Muscle of leg (tissue), 11 donors: Measurements from ENCODE around the gene APOL5. TPM values are rescaled to one million over a fixed set of nuclear protein-coding genes. Genes with fewer than 3 reads are reported as not detected.

Source experiments
- DNase-seq: peaks from one replicate; pipeline ENCODE4 v3.0.0; 2013
- H3K27ac ChIP-seq: one replicate; pipeline ENCODE4 v1.5.1; 2013; ENCODE audit warnings: mild to moderate bottlenecking, low read length, control low read depth
- H3K27me3 ChIP-seq: one replicate; pipeline ENCODE4 v1.6.1; 2013; ENCODE audit warnings: low read length; ENCODE audit not compliant: control insufficient read depth, insufficient read depth
- H3K36me3 ChIP-seq: one replicate; pipeline ENCODE4 v1.6.1; 2013; ENCODE audit warnings: low read length; ENCODE audit not compliant: control insufficient read depth, insufficient read depth
- H3K4me1 ChIP-seq: one replicate; pipeline ENCODE4 v1.6.1; 2013; ENCODE audit warnings: low read length; ENCODE audit not compliant: control insufficient read depth, insufficient read depth
- H3K4me3 ChIP-seq: one replicate; pipeline ENCODE4 v1.5.1; 2013; ENCODE audit warnings: low read length, control low read depth
- H3K9me3 ChIP-seq: replicated peaks from 2 replicates; pipeline ENCODE4 v1.6.1; 2013; ENCODE audit warnings: low read depth, low read length; ENCODE audit not compliant: control insufficient read depth
- WGBS: methylation state at CpG from one replicate; pipeline ENCODE4 v1.1.5; 2013; ENCODE audit warnings: missing lambda C conversion rate; ENCODE audit not compliant: insufficient coverage; 5-methylcytosine and 5-hydroxymethylcytosine counted together
- polyA plus RNA-seq, 8 donors: library from polyadenylated mRNA; unstranded; fragments of 120-200 nt; gene quantifications; one replicate each; pipeline versions ENCODE4 v1.2.1 to v1.2.3, GENCODE V29; 2013; ENCODE audit warnings: inconsistent platforms in 1 of 8, low replicate concordance in 1 of 8; ENCODE audit not compliant: insufficient read length in 8 of 8, insufficient read depth in 1 of 8
- total RNA-seq: library from RNA; stranded (reverse); fragments of 120-200 nt; gene quantifications from one replicate; pipeline ENCODE4 v1.2.4, GENCODE V29; 2013

Gene APOL5
- total and polyA plus RNA-seq, 9 donors = 1.1 to 2.1 (median 1.7) TPM

DNA sequence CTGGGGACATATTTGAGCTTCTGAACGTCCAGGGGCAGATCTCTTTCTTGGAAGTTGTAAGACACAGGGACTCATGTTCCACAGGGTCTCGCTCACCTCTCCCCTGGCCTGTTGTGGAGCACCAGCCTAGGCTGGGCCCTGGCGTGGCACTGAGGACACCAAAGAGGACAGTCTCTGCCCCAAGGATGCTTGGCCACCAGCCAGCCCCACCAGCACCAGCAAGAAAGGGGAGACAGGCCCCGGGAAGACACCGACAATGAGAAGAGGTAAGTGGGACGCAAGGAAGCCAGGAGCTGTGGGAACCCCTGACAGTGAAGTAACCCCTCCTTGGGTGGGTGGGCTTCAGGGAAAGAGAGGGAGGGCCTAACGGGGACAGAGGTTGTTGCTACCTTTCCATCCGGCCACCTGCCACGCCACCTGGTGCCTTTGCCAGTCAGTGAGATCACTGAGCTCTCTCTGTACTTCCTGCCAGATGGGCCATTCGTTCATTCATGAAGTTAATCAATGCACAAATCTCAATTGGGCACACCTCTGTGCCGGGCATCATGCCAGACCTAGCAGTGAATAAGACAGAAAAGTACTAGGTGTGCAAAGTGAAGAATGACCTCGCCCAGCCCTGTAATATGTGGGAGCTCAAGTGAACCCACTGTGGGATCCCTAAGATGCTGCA lies 11.1 kb downstream of the APOL5 start:
- 80% methylated on average over 9 of the region's 12 CpGs for WGBS
- no peaks in the 10 kb centered on the region for H3K27me3 ChIP-seq
- no peak overlapping the region for H3K4me3 ChIP-seq
- H3K36me3 ChIP-seq = no peaks in the 10 kb centered on the region
- H3K27ac ChIP-seq = no peak overlapping the region
- H3K9me3 ChIP-seq = no peaks in the 10 kb centered on the region
- peaks cover 25% of the 10 kb centered on the region for H3K4me1 ChIP-seq
- no peak for DNase-seq

DNA sequence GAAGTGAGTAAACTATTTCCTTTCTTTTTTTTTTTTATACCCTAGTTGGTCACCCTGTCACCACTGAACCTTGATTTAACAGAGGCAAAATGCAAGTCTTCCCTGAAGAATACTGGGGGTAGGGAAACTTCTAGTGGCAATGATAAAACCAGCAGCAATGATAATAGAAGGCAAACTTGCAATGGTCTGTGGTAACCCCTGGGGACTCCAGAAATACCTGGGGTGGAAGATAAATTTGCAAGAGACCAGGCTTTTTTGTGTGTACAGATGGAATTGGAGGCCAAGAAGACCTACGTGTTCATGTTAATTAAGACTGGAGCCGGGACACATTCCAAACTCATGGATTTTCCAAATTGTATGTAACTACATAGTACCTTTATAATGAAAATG lies 11.6 kb downstream of the APOL5 start:
- H3K4me1 ChIP-seq = peaks cover 30% of the 10 kb centered on the region
- H3K9me3 ChIP-seq = no peaks in the 10 kb centered on the region
- H3K27me3 ChIP-seq = no peaks in the 10 kb centered on the region
- no peak overlapping the region for H3K27ac ChIP-seq
- no peak for DNase-seq
- WGBS = no CpG with 5 or more reads among the region's 2 CpGs
- H3K4me3 ChIP-seq = no peak overlapping the region
- H3K36me3 ChIP-seq = no peaks in the 10 kb centered on the region

DNA sequence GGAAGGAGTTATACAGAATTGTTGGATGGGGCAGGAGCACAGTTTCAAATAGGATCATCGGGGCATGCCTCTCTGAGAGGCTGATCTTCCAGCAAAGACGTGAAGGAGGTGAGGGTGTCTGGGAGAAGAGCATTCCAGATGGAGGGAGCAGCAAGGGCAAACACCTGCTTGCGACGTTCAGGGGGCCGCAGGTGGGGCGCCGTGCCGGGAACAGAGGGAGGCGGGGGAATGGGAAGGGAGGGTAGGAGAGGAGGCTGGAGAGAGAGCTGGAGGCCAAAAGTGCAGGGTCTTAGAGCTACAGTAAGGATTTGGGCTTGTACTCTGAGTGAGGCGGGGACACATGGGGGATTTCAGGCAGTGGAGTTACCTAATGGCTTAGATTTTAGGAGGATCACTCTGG lies 13.6 kb downstream of the APOL5 start:
- WGBS = 72% methylated on average over 10 of the region's 10 CpGs
- H3K27ac ChIP-seq = no peak overlapping the region
- no peak for DNase-seq
- peaks cover 33% of the 10 kb centered on the region for H3K4me1 ChIP-seq
- no peak overlapping the region for H3K4me3 ChIP-seq
- H3K27me3 ChIP-seq = no peaks in the 10 kb centered on the region
- H3K36me3 ChIP-seq = peaks cover 6% of the 10 kb centered on the region
- H3K9me3 ChIP-seq = no peaks in the 10 kb centered on the region

DNA sequence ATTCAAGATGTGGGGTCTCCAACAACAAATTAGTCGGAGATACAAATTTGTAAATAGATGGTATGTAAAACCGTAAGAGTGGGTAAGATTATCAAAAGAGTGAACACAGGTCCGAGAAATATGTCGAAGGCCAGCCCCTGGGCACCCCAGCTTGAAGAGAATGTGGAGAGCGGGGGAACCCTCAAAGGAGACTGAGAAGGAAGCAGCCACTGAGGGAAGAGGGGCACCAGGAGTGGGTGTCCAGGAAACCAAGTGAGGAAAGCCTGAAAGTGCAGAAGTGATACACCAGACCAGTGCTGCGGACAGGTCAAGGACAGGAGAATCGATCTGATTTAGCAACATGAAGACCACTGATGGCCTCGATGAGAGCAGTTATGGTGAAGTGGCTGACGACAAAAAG lies 14.4 kb downstream of the APOL5 start:
- H3K4me1 ChIP-seq = peaks cover 27% of the 10 kb centered on the region
- H3K27me3 ChIP-seq = no peaks in the 10 kb centered on the region
- H3K9me3 ChIP-seq = no peaks in the 10 kb centered on the region
- 98% methylated on average over 9 of the region's 9 CpGs for WGBS
- peaks cover 12% of the 10 kb centered on the region for H3K36me3 ChIP-seq
- H3K4me3 ChIP-seq = no peak overlapping the region
- H3K27ac ChIP-seq = no peak overlapping the region
- DNase-seq = no peak

DNA sequence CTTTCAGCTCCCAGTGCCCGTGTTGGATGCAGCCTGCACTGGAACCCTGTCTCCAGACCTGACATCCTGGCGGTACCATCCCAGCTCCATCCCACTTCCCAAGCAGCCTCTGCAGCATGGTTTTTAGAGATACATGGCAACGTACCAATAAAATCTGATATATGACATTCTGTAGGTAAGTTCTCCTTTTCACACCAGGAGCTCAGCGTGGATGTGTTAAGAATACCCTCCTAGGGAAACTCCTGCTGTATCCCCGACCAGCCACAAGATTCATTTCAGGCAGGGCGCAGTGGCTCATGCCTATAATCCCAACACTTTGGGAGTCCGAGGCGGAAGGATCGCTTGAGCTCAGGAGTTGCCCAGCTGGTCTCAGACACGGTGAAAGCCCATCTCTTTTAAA lies 15.4 kb downstream of the APOL5 start:
- 83% methylated on average over 5 of the region's 10 CpGs for whole genome bisulfite sequencing
- Histone ChIP-seq H3K9me3 (no peaks in the 10 kb centered on the region), H3K36me3 (peaks cover 19% of the 10 kb centered on the region), H3K27ac (no peak overlapping the region), H3K27me3 (no peaks in the 10 kb centered on the region), H3K4me3 (no peak overlapping the region), H3K4me1 (peaks cover 23% of the 10 kb centered on the region)
- DNase-seq = peak; percentile 10

DNA sequence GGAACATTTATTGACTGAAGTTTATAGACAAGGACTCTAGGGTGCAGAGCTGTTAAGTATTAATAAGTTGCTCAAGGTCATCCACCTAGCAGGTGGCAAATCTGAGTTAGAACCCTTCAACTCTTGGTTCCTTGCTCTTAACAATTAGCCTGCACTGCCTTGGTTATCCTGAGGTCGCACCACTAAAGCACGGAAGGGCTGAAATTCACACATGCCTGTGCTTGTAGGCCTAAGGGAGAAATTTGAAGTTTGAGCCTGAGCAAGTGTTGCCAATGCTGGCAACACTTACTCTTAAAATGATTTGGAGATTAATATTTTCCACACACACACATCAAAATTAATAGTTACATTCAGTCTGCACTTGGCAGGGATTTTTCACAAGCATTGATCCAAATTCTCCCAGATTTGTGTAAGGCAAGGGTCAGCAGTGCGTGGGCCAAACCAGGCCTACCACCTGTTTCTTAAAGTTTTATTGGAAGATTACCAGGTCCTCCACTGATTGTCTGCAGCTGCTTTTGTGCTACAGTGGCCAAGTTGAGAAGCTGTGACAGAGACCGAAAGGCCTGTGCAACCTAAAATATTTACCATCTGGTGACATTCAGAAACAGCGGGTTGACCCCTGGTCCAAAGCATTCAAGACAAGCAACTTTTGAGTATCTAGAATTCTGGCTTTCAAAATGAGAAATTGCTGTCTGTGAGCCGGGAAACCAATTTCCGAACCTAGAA lies 16.3 kb downstream of the APOL5 start:
- H3K4me1 ChIP-seq = peaks cover 24% of the 10 kb centered on the region
- peak; percentile 98 for DNase-seq
- WGBS = 27% methylated on average over 2 of the region's 7 CpGs
- H3K9me3 ChIP-seq = no peaks in the 10 kb centered on the region
- H3K4me3 ChIP-seq = no peak overlapping the region
- H3K36me3 ChIP-seq = peaks cover 27% of the 10 kb centered on the region
- peak overlapping the region; percentile 67 for H3K27ac ChIP-seq
- no peaks in the 10 kb centered on the region for H3K27me3 ChIP-seq

DNA sequence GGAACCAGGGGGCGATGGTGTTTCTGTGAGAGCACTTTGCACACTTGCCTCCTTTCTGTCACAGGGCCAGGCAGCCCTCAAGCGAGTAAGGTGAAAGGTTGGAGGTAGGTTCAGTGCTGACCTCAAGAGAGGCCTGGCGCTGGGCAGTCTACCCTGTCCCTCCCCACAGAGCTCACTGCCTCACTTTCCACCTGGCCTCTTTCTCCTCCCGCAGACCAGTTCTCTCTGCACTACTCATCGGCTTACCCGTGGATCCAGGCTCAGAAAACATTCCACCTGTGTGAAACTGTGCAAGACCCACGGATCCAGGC lies 16.8 kb downstream of the APOL5 start:
- peak overlapping the region; percentile 67 for H3K27ac ChIP-seq
- H3K4me3 ChIP-seq = no peak overlapping the region
- WGBS = no CpG with 5 or more reads among the region's 7 CpGs

DNA sequence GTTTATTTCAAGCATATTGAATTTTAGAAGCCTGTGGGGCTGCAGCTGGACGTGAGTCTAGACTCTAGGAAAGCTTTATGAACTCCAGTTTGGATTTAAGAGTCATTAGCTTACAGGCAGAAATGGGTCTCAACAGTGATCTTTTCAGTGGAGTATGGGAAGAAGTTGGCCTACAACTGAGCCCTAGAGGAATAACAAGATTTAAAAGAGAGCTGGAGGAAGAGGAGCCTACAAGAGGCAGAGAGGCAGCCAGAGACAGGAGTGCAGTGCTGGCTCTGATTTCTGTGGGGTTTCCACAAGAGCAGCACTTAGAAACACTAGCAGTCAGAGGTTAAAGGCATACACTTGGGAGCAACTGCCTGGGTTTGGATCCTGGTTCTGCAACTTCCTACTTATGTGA lies 17.9 kb downstream of the APOL5 start:
- peaks cover 38% of the 10 kb centered on the region for H3K36me3 ChIP-seq
- H3K27me3 ChIP-seq = no peaks in the 10 kb centered on the region
- DNase-seq = peak; percentile 91
- H3K9me3 ChIP-seq = no peaks in the 10 kb centered on the region
- peaks cover 36% of the 10 kb centered on the region for H3K4me1 ChIP-seq
- 20% methylated on average over 1 of the region's 1 CpG for WGBS
- H3K27ac ChIP-seq = no peak overlapping the region
- no peak overlapping the region for H3K4me3 ChIP-seq

More for the DNA sequence above, 16.8 kb downstream of the APOL5 start:
- no peaks in the 10 kb centered on the region for H3K27me3 ChIP-seq
- no peak for DNase-seq
- peaks cover 31% of the 10 kb centered on the region for H3K36me3 ChIP-seq
- peaks cover 28% of the 10 kb centered on the region for H3K4me1 ChIP-seq
- H3K9me3 ChIP-seq = no peaks in the 10 kb centered on the region

DNA sequence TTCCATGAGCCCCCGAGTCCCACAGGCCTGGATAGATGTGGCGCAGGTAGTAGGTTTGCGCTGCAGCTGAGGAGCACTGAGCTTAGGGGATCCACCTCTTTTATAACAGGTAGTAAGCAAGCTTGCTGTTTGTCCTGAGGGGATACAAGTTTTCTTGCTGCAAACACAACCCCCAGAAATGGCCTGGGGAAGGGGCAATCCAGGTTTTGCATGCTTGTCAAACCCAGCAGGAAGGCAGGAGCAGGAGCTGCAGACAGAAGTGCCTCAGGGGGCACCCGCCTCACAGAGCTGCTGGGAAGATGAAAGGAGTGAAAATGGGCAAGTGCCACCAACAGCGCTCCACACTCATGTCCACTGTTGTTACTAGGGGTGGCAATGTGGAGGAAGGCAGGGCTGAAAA lies 18.5 kb downstream of the APOL5 start:
- DNase-seq = no peak
- Histone ChIP-seq H3K27me3 (no peaks in the 10 kb centered on the region), H3K4me3 (no peak overlapping the region), H3K9me3 (no peaks in the 10 kb centered on the region), H3K4me1 (peaks cover 37% of the 10 kb centered on the region), H3K36me3 (peaks cover 43% of the 10 kb centered on the region), H3K27ac (no peak overlapping the region)
- 88% methylated on average over 2 of the region's 5 CpGs for WGBS

DNA sequence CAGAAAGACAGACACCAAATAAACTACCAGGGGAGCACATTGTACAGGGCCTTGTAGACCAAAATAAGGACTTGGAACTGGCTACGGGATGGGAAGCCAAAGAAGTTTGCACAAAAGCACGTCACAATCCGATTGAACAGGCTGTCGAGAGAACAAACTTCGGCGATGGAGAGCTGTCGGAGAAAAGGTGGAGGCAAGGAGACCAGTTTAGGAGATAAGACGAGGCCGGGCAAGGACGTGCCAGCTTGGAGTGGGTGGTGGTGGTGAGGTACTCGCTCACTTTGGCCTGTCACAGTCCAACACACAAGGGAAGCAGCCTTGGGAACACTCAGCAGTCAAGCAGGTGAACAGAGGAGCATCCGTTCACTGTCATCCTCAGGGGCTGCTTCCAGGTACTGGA lies 19.0 kb downstream of the APOL5 start:
- Histone ChIP-seq H3K4me1 (peaks cover 37% of the 10 kb centered on the region), H3K4me3 (no peak overlapping the region), H3K27ac (no peak overlapping the region), H3K9me3 (no peaks in the 10 kb centered on the region), H3K27me3 (no peaks in the 10 kb centered on the region), H3K36me3 (peaks cover 48% of the 10 kb centered on the region)
- DNase-seq = no peak
- WGBS = 79% methylated on average over 8 of the region's 12 CpGs
